Activated T-helper 2 cell treated with anti-CD3 and anti-CD28 coated beads, Interferon-gamma antibody, Interleukin-2, Interleukin-4, amounts not matched to agents 10 μg/mL and 5 μg/mL and 100 μg/mL, durations not matched to agents 14 hours and 24 hours and 36 hours (primary cell): ENCODE measurements around the gene GALNT2. TPM values are rescaled to one million over a fixed set of nuclear protein-coding genes. Genes with fewer than 3 reads are reported as not detected.

Experiments
- DNase-seq: peaks from one replicate; pipeline ENCODE4 v3.0.0; 2021; ENCODE audit warnings: low spot score
- H3K27ac Mint-ChIP-seq: one replicate; pipeline ENCODE4 v1.8.0; 2021; ENCODE audit warnings: mixed read lengths
- H3K27me3 Mint-ChIP-seq: one replicate; pipeline ENCODE4 v1.8.0; 2021; ENCODE audit warnings: low read depth, mixed read lengths
- H3K36me3 Mint-ChIP-seq: one replicate; pipeline ENCODE4 v1.8.0; 2021; ENCODE audit warnings: low read depth, mixed read lengths
- H3K4me1 Mint-ChIP-seq: one replicate; pipeline ENCODE4 v1.8.0; 2021; ENCODE audit warnings: low read depth, mixed read lengths
- H3K4me3 Mint-ChIP-seq: one replicate; pipeline ENCODE4 v1.8.0; 2021; ENCODE audit warnings: low read depth, mild to moderate bottlenecking, moderate library complexity, mixed read lengths
- H3K9me3 Mint-ChIP-seq: one replicate; pipeline ENCODE4 v1.8.0; 2021; ENCODE audit warnings: mixed read lengths
- intact Hi-C: fragments of 100-400 bp; cut with micrococcal nuclease; formaldehyde crosslinking; loops from one replicate; pipeline ENCODE4 v1.15.1; 2023
- total RNA-seq: library from RNA; stranded (reverse); gene quantifications from 2 replicates; pipeline ENCODE4 v1.2.3, GENCODE V29; 2022

Gene GALNT2
- total RNA-seq, 1 donor from 2014 or later = 59.3 TPM

DNA sequence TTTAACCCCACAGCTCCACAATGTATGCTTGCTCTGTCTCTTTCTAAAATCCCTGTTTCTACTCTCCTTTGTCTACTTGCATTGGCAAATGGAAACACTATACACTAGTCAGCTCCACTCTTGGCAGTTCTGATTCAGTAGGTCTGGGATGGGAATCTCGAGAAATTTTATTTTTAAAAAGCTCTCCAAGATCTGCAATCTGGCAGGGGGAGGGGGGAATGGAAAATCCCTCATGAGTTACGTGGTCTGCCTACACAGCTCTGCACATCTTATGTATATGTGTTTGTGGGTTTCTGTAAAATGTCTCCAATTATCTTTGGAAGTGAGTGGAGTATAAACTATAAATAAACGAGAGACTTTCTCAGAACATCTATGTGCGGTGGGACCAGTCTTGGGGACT lies 9.9 kb upstream of the GALNT2 start:
- Mint-ChIP-seq H3K36me3 (no peaks in the 10 kb centered on the region), H3K27me3 (peaks cover 31% of the 10 kb centered on the region), H3K9me3 (no peaks in the 10 kb centered on the region), H3K4me1 (peaks cover 3% of the 10 kb centered on the region), H3K27ac (no peak overlapping the region), H3K4me3 (no peak overlapping the region)
- no peak for DNase-seq
- intact Hi-C loops = no loop called here

DNA sequence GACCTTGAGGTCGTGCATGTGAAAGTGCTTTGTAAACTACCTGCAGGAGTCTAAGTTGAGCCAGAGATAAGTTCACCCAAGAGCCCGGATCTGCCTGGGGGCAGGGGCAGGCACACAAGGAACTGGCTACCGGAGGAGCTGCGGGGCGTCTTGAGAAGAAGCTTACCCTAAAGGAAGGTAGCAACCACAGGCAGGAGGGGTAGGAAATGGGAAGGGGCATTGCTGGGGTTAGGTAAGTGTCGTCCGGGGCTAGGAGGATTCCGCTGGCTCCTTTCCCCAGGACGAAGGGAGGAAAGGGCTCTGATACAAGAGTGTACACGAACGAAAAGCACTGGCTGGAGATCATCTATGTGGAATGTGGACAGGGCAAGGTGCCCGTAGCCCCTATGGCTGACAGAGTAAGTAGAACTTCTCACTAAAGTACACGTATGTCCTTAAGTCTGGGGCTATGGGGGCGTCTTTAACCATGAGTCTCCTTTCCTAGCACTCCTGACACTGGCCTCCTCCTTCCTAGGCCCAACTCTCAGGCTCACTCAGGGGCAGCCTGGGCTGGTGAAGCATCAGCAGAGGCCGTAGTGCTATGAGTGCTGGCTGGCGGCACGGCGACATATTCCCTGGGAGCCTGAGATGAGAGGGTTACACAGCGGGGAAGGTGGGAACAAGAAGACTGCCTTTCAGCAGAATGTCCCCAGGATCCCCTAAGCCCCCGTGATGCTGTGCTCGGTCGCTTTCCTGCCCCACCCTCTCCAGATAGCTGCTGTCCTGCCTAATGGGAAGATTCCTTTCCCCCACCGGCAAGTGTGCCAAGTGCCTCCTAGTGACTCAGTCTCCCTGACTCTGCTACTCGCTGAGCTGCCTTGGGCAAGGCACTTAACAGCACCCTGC lies 9.1 kb upstream of the GALNT2 start:
- peaks cover 5% of the 10 kb centered on the region for H3K9me3 Mint-ChIP-seq
- no peak overlapping the region for H3K27ac Mint-ChIP-seq
- H3K4me3 Mint-ChIP-seq = no peak overlapping the region
- intact Hi-C loops = no loop called here
- H3K36me3 Mint-ChIP-seq = no peaks in the 10 kb centered on the region
- peak; percentile 7 for DNase-seq
- H3K27me3 Mint-ChIP-seq = peaks cover 35% of the 10 kb centered on the region
- peaks cover 3% of the 10 kb centered on the region for H3K4me1 Mint-ChIP-seq

DNA sequence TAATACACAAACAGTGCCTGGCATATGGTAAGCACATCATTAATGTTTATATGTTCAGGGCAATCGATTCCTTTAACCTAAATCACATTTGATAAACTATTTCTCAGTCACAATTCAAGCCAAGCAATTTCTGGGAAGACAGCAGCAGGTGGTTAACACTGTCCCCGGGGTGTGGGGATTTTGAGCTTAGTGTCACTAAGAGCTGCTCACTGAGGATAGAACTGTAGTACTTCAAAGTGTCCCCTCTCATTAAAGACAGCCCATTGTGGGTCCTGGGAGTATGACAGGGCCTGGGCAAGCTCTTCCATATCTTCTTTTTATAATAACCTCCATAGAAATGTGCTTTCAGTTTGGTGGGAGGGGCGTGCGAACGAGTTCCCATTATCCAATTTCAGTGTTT lies 8.4 kb upstream of the GALNT2 start:
- H3K27me3 Mint-ChIP-seq = peaks cover 35% of the 10 kb centered on the region
- peak; percentile 1 for DNase-seq
- H3K4me3 Mint-ChIP-seq = no peak overlapping the region
- no peaks in the 10 kb centered on the region for H3K36me3 Mint-ChIP-seq
- peaks cover 10% of the 10 kb centered on the region for H3K9me3 Mint-ChIP-seq
- H3K4me1 Mint-ChIP-seq = peaks cover 3% of the 10 kb centered on the region
- intact Hi-C loops = no loop called here
- H3K27ac Mint-ChIP-seq = no peak overlapping the region

DNA sequence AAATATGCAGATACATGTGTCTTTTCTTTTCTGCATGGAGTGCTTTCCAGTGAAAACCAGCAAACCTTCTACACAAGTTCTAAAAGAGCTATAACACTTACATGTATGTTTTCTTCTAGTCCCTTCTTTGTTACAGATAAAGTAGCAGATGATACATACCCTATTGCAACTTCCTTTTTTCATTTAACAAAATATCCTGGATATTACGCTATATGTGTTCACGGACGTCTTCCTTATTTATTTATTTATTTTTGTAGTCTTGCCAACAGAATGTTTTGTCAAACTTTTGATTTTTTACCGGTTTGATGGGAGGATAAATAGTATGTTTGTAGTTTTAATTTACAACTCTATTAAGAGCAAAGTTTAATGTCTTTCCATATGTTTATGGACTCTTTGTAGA lies 5.2 kb upstream of the GALNT2 start:
- H3K27me3 Mint-ChIP-seq = peaks cover 21% of the 10 kb centered on the region
- peaks cover 17% of the 10 kb centered on the region for H3K9me3 Mint-ChIP-seq
- no peak overlapping the region for H3K4me3 Mint-ChIP-seq
- no peaks in the 10 kb centered on the region for H3K36me3 Mint-ChIP-seq
- no peak overlapping the region for H3K27ac Mint-ChIP-seq
- no peak for DNase-seq
- intact Hi-C loops = no loop called here
- H3K4me1 Mint-ChIP-seq = peaks cover 16% of the 10 kb centered on the region

DNA sequence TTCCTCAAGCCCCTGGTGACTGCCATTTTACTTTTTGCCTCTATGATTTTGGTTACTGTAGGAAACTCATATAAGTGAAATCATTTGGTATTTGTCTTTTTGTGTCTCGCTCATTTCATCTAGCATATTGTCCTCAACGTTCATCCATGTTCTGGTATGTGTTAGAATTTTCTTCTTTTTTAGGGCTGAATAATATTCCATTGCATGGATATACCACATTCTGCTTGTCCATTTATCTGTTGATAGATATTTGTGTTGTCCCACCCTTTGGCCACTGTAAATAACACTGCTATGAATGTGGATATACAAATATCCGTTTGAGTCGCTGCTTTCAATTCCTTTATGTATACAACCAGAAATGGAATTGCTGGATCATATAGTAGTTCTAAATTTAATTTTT lies 4.5 kb upstream of the GALNT2 start:
- no peak overlapping the region for H3K27ac Mint-ChIP-seq
- intact Hi-C loops = no loop called here

DNA sequence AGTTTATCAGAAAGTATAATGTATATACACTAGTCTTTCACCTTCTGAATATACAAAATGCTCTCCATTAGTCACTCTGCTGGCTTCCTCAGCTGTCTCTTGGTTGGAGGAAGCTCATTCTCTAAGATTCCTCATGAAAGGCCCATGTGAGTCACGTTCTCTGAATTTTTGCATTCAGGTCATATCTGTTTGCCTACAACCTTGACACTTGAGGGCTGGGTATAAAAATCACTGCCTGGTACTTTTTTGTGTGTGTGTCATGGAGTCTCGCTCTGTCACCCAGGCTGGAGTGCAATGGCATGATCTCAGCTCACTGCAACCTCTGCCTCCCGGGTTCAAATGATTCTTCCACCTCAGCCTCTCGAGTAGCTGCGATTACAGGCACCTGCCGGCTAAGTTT lies 2.8 kb upstream of the GALNT2 start:
- Mint-ChIP-seq H3K9me3 (peaks cover 17% of the 10 kb centered on the region), H3K4me3 (no peak overlapping the region), H3K27me3 (peaks cover 15% of the 10 kb centered on the region), H3K27ac (no peak overlapping the region), H3K36me3 (no peaks in the 10 kb centered on the region), H3K4me1 (peaks cover 24% of the 10 kb centered on the region)
- intact Hi-C loops = no loop called here
- no peak for DNase-seq

More for the DNA sequence above, 4.5 kb upstream of the GALNT2 start:
- peaks cover 18% of the 10 kb centered on the region for H3K27me3 Mint-ChIP-seq
- peaks cover 17% of the 10 kb centered on the region for H3K9me3 Mint-ChIP-seq
- no peak for DNase-seq
- no peak overlapping the region for H3K4me3 Mint-ChIP-seq
- peaks cover 13% of the 10 kb centered on the region for H3K4me1 Mint-ChIP-seq
- no peaks in the 10 kb centered on the region for H3K36me3 Mint-ChIP-seq

DNA sequence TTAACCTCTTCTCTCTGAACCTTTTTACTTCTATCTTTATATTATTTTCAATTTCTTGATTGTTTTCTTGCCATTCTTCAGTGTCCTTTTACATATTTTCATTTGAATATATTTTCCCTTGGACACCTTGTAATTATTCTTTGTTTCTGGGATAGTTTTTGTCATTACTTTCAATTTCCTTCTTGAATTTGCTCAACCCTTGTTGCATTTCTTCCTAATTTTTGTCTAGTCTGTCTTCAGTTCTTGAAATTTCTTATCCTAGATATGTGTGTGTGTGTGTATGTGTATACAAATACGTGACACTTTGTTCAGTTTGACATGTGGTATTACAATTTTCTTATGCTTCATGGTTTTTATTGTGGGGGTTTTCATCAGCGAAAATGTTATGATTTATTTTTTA lies 1.9 kb upstream of the GALNT2 start:
- Mint-ChIP-seq H3K4me1 (peaks cover 27% of the 10 kb centered on the region), H3K36me3 (no peaks in the 10 kb centered on the region), H3K27ac (no peak overlapping the region), H3K9me3 (peaks cover 17% of the 10 kb centered on the region), H3K27me3 (peaks cover 14% of the 10 kb centered on the region), H3K4me3 (no peak overlapping the region)
- no peak for DNase-seq
- intact Hi-C loops = loop anchor here (5.0 kb wide), 5 partner anchors 102 to 1397 kb away; partner anchors contain the start of genes ARV1 and TTC13

DNA sequence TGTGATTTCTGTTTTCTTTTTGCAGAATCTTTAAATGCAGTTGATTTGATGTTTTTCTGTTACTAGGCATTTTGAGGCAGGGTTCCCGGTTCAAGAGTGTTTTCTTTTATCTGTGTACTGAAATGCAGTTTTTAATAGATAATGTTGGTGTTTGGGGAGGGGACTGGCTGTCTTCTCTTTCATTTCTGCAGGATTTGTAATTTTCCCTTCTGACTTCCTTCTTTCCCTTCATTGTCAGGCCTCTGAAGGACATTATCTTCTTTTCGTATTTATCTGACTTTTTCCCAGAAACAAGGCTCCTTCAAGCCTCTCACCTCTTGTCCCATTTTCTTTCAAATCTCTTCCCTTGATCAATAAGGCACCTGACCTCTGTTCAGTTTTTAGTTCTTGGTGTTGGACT lies 1.5 kb upstream of the GALNT2 start:
- peaks cover 11% of the 10 kb centered on the region for H3K27me3 Mint-ChIP-seq
- intact Hi-C loops = loop anchor here (5.0 kb wide), 5 partner anchors 102 to 1397 kb away; partner anchors contain the start of genes ARV1 and TTC13
- H3K36me3 Mint-ChIP-seq = no peaks in the 10 kb centered on the region
- H3K4me1 Mint-ChIP-seq = peaks cover 27% of the 10 kb centered on the region
- H3K9me3 Mint-ChIP-seq = peaks cover 17% of the 10 kb centered on the region
- H3K4me3 Mint-ChIP-seq = no peak overlapping the region
- peak overlapping the region; percentile 85 for H3K27ac Mint-ChIP-seq
- no peak for DNase-seq

DNA sequence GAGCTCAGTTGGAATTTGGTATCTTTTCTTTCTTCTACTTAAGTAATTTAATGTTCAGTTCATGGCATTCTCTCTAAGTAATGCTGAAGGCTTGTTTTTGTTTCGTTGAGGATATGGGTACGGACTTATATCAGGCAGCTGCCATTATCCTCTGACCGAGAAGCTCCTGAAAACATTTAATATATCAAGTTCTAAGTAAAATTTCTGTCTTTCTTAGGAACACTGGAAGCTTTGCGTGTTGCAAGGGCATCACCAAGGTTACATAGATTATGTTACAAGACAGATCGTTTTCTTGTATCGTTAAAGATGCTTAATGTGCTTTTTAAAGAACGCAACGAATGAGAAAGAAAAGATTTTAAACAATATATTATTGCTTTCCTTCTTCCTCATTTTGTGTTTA lies 1.0 kb upstream of the GALNT2 start:
- no peak for DNase-seq
- Mint-ChIP-seq H3K4me1 (peaks cover 32% of the 10 kb centered on the region), H3K27me3 (peaks cover 6% of the 10 kb centered on the region), H3K36me3 (peaks cover 3% of the 10 kb centered on the region), H3K4me3 (peak overlapping the region; percentile 84), H3K9me3 (peaks cover 17% of the 10 kb centered on the region), H3K27ac (peak overlapping the region; percentile 85)
- intact Hi-C loops = loop anchor here (2.0 to 5.0 kb wide), 8 partner anchors 19 to 1396 kb away; partner anchors contain the start of genes ARV1 and TTC13

DNA sequence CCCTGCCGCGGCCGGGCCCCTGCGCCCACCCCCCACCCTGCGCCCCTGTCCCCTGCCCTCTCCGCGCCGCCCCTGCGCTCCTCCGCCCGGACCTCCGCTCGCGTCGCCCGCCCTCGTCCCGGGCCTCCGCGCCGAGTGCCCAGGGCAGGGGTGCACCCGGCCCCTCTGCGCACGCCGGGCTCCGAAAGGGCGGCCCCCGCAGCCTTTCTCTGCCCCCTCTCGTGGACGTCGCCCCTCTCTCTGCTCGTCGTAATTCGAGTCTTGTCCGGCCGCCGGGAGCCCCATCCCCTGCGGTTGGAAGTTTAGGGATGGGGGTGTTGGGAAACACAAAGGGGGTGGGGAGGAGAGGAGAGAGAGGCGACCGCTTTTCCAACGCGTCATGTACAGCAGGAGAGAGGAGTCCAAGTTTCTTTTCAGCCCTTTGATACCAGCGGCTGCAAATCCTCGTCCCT lies 407 bp downstream of the GALNT2 start:
- peak overlapping the region; percentile 85 for H3K27ac Mint-ChIP-seq
- H3K27me3 Mint-ChIP-seq = peaks cover 2% of the 10 kb centered on the region
- peaks cover 14% of the 10 kb centered on the region for H3K9me3 Mint-ChIP-seq
- DNase-seq = peak; percentile 16
- H3K36me3 Mint-ChIP-seq = peaks cover 3% of the 10 kb centered on the region
- H3K4me3 Mint-ChIP-seq = peak overlapping the region; percentile 89
- intact Hi-C loops = loop anchor here (1.0 to 5.0 kb wide), 10 partner anchors 17 to 1395 kb away; partner anchors contain the start of genes ARV1 and TTC13
- H3K4me1 Mint-ChIP-seq = peaks cover 35% of the 10 kb centered on the region

DNA sequence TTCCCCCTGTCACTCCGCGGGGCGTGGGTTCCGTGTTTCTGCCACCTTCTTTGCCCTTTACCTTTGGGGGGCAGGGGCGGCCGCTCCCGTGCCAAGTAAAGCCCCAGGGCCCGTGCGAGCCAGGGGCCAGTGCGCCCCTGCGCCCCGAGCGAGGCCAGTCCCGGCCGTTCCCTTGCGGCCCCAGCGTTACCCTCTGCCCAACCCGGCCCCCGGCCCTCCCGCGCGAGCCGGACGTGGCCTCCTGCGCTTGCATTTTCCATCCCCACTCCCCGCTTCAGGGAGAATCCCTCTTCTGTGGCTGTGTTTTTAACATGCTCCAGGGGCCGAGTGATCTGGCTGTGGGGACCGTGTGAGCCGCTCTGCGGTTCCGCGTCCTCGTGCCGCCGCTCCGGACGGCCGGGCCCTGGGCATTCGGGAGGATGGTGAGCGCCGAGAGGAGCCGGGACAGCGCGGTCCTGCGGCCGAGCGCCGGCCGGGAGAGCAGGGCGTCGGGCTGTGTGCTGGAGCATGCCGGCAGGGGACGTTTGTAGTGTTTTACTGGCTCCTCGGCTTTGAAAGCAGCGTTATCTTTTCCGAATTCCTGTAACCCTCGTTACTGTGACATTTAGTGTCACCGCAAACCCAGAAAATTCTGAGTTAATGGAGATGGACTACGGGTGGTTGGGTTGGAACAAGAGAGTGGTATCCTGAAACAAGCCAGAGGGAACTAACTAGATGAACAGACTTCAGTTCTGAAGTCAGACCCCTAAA lies 1.0 kb downstream of the GALNT2 start:
- Mint-ChIP-seq H3K4me1 (peaks cover 38% of the 10 kb centered on the region), H3K9me3 (peaks cover 11% of the 10 kb centered on the region), H3K4me3 (peak overlapping the region; percentile 89), H3K27ac (peak overlapping the region; percentile 85), H3K36me3 (peaks cover 3% of the 10 kb centered on the region), H3K27me3 (no peaks in the 10 kb centered on the region)
- peak; percentile 18 for DNase-seq
- intact Hi-C loops = loop anchor here (1.0 to 5.0 kb wide), 13 partner anchors 9 to 1394 kb away; partner anchors contain the start of genes ABCB10, ARV1 and TTC13

DNA sequence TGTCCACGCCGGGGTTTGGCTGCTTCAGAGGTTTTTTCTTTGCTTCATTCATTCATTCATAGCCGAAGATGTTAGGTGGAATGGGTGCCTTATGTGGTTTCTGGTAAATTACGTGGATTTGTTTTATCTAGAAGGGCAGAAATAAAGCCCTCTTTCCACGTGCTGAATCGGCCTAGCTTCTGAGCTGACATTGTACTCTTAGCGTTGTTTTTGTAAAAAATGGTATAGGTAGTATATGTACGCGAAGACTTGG lies 1.5 kb downstream of the GALNT2 start:
- H3K9me3 Mint-ChIP-seq = peaks cover 7% of the 10 kb centered on the region
- intact Hi-C loops = loop anchor here (1.0 to 5.0 kb wide), 8 partner anchors 9 to 1394 kb away; partner anchors contain the start of genes ABCB10, ARV1 and TTC13
- no peaks in the 10 kb centered on the region for H3K27me3 Mint-ChIP-seq
- H3K27ac Mint-ChIP-seq = peak overlapping the region; percentile 74
- H3K36me3 Mint-ChIP-seq = peaks cover 6% of the 10 kb centered on the region
- H3K4me3 Mint-ChIP-seq = peak overlapping the region; percentile 89
- DNase-seq = no peak
- peaks cover 43% of the 10 kb centered on the region for H3K4me1 Mint-ChIP-seq
